Ishikawa (cell line): Measurements from ENCODE around the gene ZMYND12.

Source experiments
- CEBPB ChIP-seq: IDR thresholded peaks from 2 replicates; pipeline ENCODE4 v1.6.1; 2012
- CREB1 ChIP-seq: IDR thresholded peaks from 2 replicates; pipeline ENCODE4 v1.6.1; 2012; ENCODE audit warnings: low read depth
- EGR1 ChIP-seq: IDR thresholded peaks from 2 replicates; pipeline ENCODE4 v1.6.1; 2012
- EP300 ChIP-seq: IDR thresholded peaks from 2 replicates; pipeline ENCODE4 v1.6.1; 2012; ENCODE audit warnings: borderline replicate concordance
- FOXM1 ChIP-seq: IDR thresholded peaks from 2 replicates; pipeline ENCODE4 v1.6.1; 2012; ENCODE audit warnings: low read depth, borderline replicate concordance
- MAX ChIP-seq: IDR thresholded peaks from 2 replicates; pipeline ENCODE4 v1.6.1; 2012
- NFIC ChIP-seq: IDR thresholded peaks from 2 replicates; pipeline ENCODE4 v1.6.1; 2012
- RAD21 ChIP-seq: IDR thresholded peaks from 2 replicates; pipeline ENCODE4 v1.6.1; 2012; ENCODE audit warnings: low read depth
- REST ChIP-seq: IDR thresholded peaks from 2 replicates; pipeline ENCODE4 v1.6.1; 2012; ENCODE audit warnings: low read depth, mild to moderate bottlenecking
- TAF1 ChIP-seq: IDR thresholded peaks from 2 replicates; pipeline ENCODE4 v1.6.1; 2012; ENCODE audit warnings: low read depth, mild to moderate bottlenecking
- TCF12 ChIP-seq: IDR thresholded peaks from 2 replicates; pipeline ENCODE4 v1.6.1; 2012; ENCODE audit warnings: low read depth
- TEAD4 ChIP-seq: IDR thresholded peaks from 2 replicates; pipeline ENCODE4 v1.6.1; 2012
- YY1 ChIP-seq: IDR thresholded peaks from 2 replicates; pipeline ENCODE4 v1.6.1; 2012; ENCODE audit warnings: low read depth
- ZBTB7A ChIP-seq: IDR thresholded peaks from 2 replicates; pipeline ENCODE4 v1.6.1; 2012; ENCODE audit warnings: low read depth
- TF ChIP-seq, protein P1 (sequence below): IDR thresholded peaks from 2 replicates; pipeline ENCODE4 v1.6.1; 2012

ZMYND12 gene

DNA sequence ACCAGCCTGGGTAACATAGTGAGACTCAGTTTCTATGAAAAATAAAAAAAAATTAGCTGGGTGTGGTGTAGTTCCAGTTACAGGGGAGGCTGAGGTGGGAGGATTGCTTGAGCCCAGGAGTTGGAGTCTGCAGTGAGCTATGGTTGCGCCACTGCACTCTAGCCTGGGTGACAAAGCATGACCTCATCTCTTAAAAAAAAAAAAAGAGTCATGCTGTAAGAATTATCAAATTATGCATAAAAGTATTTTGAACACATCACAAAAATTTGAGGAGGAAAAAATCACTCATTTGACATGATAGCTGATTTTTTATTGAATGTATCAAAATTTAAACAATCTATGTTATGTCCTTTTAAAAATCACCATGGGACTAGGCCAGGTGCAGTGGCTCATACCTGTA, 25.1 kb upstream of the ZMYND12 start:
- TF ChIP-seq RAD21, result no peak
- TF ChIP-seq, protein P1, sequence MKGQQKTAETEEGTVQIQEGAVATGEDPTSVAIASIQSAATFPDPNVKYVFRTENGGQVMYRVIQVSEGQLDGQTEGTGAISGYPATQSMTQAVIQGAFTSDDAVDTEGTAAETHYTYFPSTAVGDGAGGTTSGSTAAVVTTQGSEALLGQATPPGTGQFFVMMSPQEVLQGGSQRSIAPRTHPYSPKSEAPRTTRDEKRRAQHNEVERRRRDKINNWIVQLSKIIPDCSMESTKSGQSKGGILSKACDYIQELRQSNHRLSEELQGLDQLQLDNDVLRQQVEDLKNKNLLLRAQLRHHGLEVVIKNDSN, result no peak
- no peak for TF ChIP-seq CREB1
- TF ChIP-seq ZBTB7A, result no peak
- TF ChIP-seq MAX, result no peak
- no peak for TF ChIP-seq EGR1
- no peak for TF ChIP-seq FOXM1
- TF ChIP-seq YY1, result no peak
- no peak for TF ChIP-seq TAF1
- TF ChIP-seq NFIC, result no peak
- TF ChIP-seq REST, result no peak
- no peak for TF ChIP-seq TEAD4
- TF ChIP-seq CEBPB, result no peak
- no peak for TF ChIP-seq TCF12
- TF ChIP-seq EP300, result no peak

DNA sequence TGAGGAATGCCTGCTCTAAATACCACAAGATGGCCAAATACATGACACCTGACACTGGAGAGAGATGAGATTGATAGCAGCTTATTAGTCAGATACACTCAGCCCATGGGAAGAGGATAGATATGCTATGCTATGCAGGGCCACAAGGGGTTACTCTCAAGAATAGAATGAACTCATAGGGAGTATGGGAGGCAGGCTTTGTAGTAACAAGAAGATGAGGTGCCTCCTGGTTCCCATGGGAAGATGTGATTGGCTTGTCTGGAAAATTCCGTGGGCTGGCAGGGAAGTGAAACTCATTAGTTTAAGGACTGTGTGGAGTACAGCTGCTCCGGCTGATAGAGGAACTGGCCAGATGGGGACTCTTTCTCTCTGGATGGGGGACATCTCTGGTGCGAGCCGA, 23.8 kb upstream of the ZMYND12 start:
- TF ChIP-seq CREB1 (no peak), FOXM1 (no peak), EP300 (no peak), ZBTB7A (no peak), TEAD4 (no peak), YY1 (no peak), REST (no peak), NFIC (no peak), RAD21 (no peak)

DNA sequence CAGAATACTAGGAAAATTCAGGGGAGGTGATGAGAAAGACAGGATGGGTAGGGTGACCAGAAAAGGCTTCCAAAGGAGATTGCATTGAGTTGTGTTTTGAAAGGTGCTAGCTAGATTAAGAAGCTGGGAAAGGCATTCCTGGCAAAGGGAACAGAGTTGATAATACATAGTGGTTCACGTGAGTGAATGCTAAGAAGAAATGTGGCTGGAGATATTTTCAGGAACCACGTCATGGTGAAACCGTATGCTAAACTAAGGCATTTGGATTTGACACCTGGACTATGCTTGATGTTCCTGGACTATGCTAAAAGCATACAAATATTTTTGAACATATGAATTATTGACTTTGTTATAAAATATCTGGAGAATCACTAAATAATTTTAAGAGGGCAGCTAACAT, 22.0 kb upstream of the ZMYND12 start:
- TF ChIP-seq, protein P1, result no peak
- no peak for TF ChIP-seq ZBTB7A
- TF ChIP-seq NFIC, result no peak
- TF ChIP-seq REST, result no peak
- TF ChIP-seq EGR1, result no peak
- TF ChIP-seq TAF1, result no peak
- TF ChIP-seq FOXM1, result no peak
- no peak for TF ChIP-seq MAX
- no peak for TF ChIP-seq RAD21
- TF ChIP-seq CEBPB, result no peak
- no peak for TF ChIP-seq EP300
- TF ChIP-seq TEAD4, result no peak

DNA sequence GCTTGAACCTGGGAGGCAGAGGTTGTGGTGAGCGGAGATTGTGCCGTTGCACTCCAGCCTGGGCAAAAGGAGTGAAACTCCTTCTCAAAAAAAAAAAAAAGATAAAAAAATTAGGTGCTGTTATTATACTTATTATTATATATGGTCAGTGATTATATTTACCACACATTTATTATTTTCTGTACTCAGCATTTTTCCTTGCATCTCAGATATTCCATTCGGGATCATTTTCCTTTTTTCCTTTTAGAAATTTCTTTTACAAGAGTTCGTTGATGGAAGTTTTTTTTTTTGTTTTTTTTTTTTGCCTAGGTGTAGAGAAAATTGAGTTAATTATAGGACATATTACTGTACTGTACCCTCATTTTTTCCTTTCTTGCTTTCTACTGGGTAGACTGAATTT, 20.8 kb upstream of the ZMYND12 start:
- TF ChIP-seq TEAD4 (no peak), ZBTB7A (no peak), YY1 (no peak), CREB1 (no peak), TCF12 (no peak), NFIC (no peak), CEBPB (no peak)
- TF ChIP-seq, protein P1, result no peak
